Urinary bladder (tissue), 4 donors: ENCODE measurements around the gene ACACB. TPM values are rescaled to one million over a fixed set of nuclear protein-coding genes. Genes with fewer than 3 reads are reported as not detected.

Source experiments
- DNase-seq: peaks from one replicate; pipeline ENCODE4 v3.0.0-alpha.2; 2015; ENCODE audit errors: extremely low spot score
- H3K27ac ChIP-seq: one replicate; pipeline ENCODE4 v1.5.1; 2013; ENCODE audit warnings: low read depth, mild to moderate bottlenecking, moderate library complexity
- H3K36me3 ChIP-seq: one replicate; pipeline ENCODE4 v1.6.1; 2013; ENCODE audit warnings: mild to moderate bottlenecking, moderate library complexity; ENCODE audit not compliant: insufficient read depth
- H3K4me1 ChIP-seq: one replicate; pipeline ENCODE4 v1.6.1; 2013; ENCODE audit warnings: mild to moderate bottlenecking, moderate library complexity; ENCODE audit not compliant: insufficient read depth
- H3K4me3 ChIP-seq: one replicate; pipeline ENCODE4 v1.5.1; 2013; ENCODE audit warnings: low read depth, low read length
- WGBS: extraction: QIAGEN DNeasy Blood & Tissue Kit; methylation state at CpG from one replicate; pipeline ENCODE4 v1.1.7; 2013; 5-methylcytosine and 5-hydroxymethylcytosine counted together
- polyA plus RNA-seq: library from polyadenylated mRNA; stranded (reverse); fragments of 200-250 nt; gene quantifications from one replicate; pipeline ENCODE4 v1.2.3, GENCODE V29; 2013
- total RNA-seq: library from RNA; depleted of rRNA; stranded (reverse); fragments of >200 nt; gene quantifications from one replicate; pipeline ENCODE4 v1.2.3, GENCODE V29; 2014
- donor health status: healthy with polysubstance abuse.
- donor health status: healthy.

Gene ACACB
- total RNA-seq: 34.5 TPM
- 53.5 TPM for polyA plus RNA-seq

GRCh38 chr12:109115758-109116610 lies at the start of gene ACACB:
Gene ACACB, plus strand, starts transcription at chr12:109116587. Its CDS starts 22,819 bp downstream, at chr12:109139406.
- 58% methylated on average over 14 of the region's 14 CpGs for WGBS
- Histone ChIP-seq H3K4me3 (no peak within 1 kb of the TSS), H3K27ac (peak within 1 kb of the TSS; percentile 15), H3K4me1 (no peaks in the 10 kb centered on the region), H3K36me3 (no peaks in the 10 kb centered on the region)
- DNase-seq: no peak

- Histone ChIP-seq H3K4me1 (no peaks in the 10 kb centered on the region), H3K27ac (no peak overlapping the region), H3K36me3 (peaks cover 2% of the 10 kb centered on the region), H3K4me3 (no peak overlapping the region)
- DNase-seq: no peak
- 69% methylated on average over 17 of the region's 17 CpGs for WGBS
Observed at GRCh38 chr12:109069307-109070271, 46.8 kb upstream of the ACACB start.

GRCh38 chr12:109074866-109075265 lies 41.5 kb upstream of the ACACB start:
- H3K27ac ChIP-seq: no peak overlapping the region
- no peak for DNase-seq
- peaks cover 5% of the 10 kb centered on the region for H3K36me3 ChIP-seq
- no peaks in the 10 kb centered on the region for H3K4me1 ChIP-seq
- H3K4me3 ChIP-seq: no peak overlapping the region

GRCh38 chr12:109082751-109083150 lies 33.6 kb upstream of the ACACB start:
- Histone ChIP-seq H3K4me1 (no peaks in the 10 kb centered on the region), H3K4me3 (no peak overlapping the region), H3K36me3 (peaks cover 11% of the 10 kb centered on the region), H3K27ac (no peak overlapping the region)
- 94% methylated on average over 14 of the region's 14 CpGs for WGBS
- no peak for DNase-seq

- H3K4me1 ChIP-seq: no peaks in the 10 kb centered on the region
- H3K4me3 ChIP-seq: no peak overlapping the region
- no peak for DNase-seq
- H3K27ac ChIP-seq: no peak overlapping the region
- peaks cover 8% of the 10 kb centered on the region for H3K36me3 ChIP-seq
- WGBS: 94% methylated on average over 2 of the region's 2 CpGs
Observed at GRCh38 chr12:109084425-109084824, 32.0 kb upstream of the ACACB start.

- Histone ChIP-seq H3K4me3 (no peak overlapping the region), H3K4me1 (no peaks in the 10 kb centered on the region), H3K27ac (no peak overlapping the region), H3K36me3 (peaks cover 8% of the 10 kb centered on the region)
- WGBS: 94% methylated on average over 11 of the region's 11 CpGs
- DNase-seq: no peak
Observed at GRCh38 chr12:109085590-109085989, 30.8 kb upstream of the ACACB start.

- no peak overlapping the region for H3K4me3 ChIP-seq
- H3K27ac ChIP-seq: no peak overlapping the region
- 77% methylated on average over 5 of the region's 5 CpGs for WGBS
- DNase-seq: no peak
- H3K36me3 ChIP-seq: peaks cover 8% of the 10 kb centered on the region
- H3K4me1 ChIP-seq: no peaks in the 10 kb centered on the region
Observed at GRCh38 chr12:109087250-109087649, 29.1 kb upstream of the ACACB start.

GRCh38 chr12:109088818-109089217 lies 27.6 kb upstream of the ACACB start:
- H3K36me3 ChIP-seq: peaks cover 4% of the 10 kb centered on the region
- H3K4me1 ChIP-seq: no peaks in the 10 kb centered on the region
- 58% methylated on average over 6 of the region's 6 CpGs for WGBS
- no peak overlapping the region for H3K4me3 ChIP-seq
- DNase-seq: no peak
- H3K27ac ChIP-seq: no peak overlapping the region

GRCh38 chr12:109089683-109090082 lies 26.7 kb upstream of the ACACB start:
- WGBS: 86% methylated on average over 7 of the region's 7 CpGs
- H3K4me1 ChIP-seq: no peaks in the 10 kb centered on the region
- no peak for DNase-seq
- H3K27ac ChIP-seq: no peak overlapping the region
- peaks cover 4% of the 10 kb centered on the region for H3K36me3 ChIP-seq
- no peak overlapping the region for H3K4me3 ChIP-seq

GRCh38 chr12:109092497-109093021 lies 23.8 kb upstream of the ACACB start:
- WGBS: 57% methylated on average over 6 of the region's 6 CpGs
- Histone ChIP-seq H3K4me3 (peak overlapping the region; percentile 33), H3K4me1 (no peaks in the 10 kb centered on the region), H3K27ac (no peak overlapping the region), H3K36me3 (no peaks in the 10 kb centered on the region)
- no peak for DNase-seq

GRCh38 chr12:109093022-109093918 lies 23.1 kb upstream of the ACACB start, which contains the start of gene ALKBH2:
Gene ALKBH2, minus strand, starts transcription at chr12:109093472. Its CDS starts 686 bp downstream, at chr12:109092786.
- WGBS: 7% methylated on average over 45 of the region's 45 CpGs
- Histone ChIP-seq H3K4me3 (peak within 1 kb of the TSS; percentile 33), H3K4me1 (no peaks in the 10 kb centered on the region), H3K36me3 (no peaks in the 10 kb centered on the region), H3K27ac (no peak within 1 kb of the TSS)
- peak; percentile 83 for DNase-seq

GRCh38 chr12:109097140-109097434 lies 19.3 kb upstream of the ACACB start:
- H3K4me3 ChIP-seq: no peak overlapping the region
- H3K36me3 ChIP-seq: no peaks in the 10 kb centered on the region
- H3K4me1 ChIP-seq: no peaks in the 10 kb centered on the region
- no peak for DNase-seq
- 25% methylated on average over 11 of the region's 11 CpGs for WGBS
- H3K27ac ChIP-seq: no peak overlapping the region
